ENCODE measurements around the gene DGKI. TPM values are rescaled to one million over a fixed set of nuclear protein-coding genes. Genes with fewer than 3 reads are reported as not detected.

The DGKI gene
- polyA plus RNA-seq, 2 donors = 0.09 to 0.12 TPM

DNA sequence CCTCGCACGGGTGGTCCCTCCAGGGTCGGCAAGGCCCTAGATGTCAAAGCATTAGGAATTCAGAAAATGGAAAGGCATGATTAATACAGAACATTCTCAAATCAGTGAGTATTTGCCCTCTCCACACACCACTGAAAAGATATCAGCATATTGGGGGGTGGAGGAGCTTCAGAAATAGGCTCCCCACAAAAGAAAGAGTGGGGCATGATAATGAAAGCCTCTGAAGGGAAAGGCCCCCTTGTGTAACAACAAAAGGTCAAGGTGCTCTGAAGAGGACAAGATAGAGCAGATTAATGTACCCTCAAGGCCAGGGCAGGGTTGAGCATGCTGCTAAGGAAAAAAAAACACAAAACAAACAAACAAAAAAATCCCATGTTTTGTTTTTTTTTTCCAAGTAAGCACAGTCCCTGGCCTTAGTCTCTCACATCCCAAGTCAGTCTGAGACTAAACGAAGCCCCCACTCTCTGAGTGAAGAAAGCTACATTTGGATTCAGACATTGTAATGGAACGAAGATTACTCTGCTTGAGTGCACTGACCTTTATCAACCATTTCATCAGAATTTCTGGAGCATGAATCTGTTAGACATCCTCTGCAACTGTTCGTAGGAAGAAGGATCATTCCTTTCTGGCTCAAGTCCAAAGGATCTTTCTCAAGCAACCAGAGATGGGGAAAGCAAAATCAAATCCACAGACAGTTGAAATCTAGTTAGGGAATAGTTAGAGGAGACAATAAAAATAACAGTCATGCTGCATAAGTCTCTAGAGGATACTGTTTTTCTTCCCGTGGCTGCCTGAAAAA, 27.4 kb upstream of the DGKI start:
- H3K27me3 ChIP-seq (ENCODE audit: control insufficient read depth in 1 of 2, insufficient read depth in 2 of 2, low read length in 2 of 2) = no peaks in the 10 kb centered on the region
- H3K36me3 ChIP-seq (ENCODE audit: control insufficient read depth in 2 of 2, insufficient read depth in 2 of 2, low read length in 1 of 2) = peaks cover 3 to 12% of the 10 kb centered on the region in 2 donors
- no peak overlapping the region for H3K27ac ChIP-seq (ENCODE audit: low read depth in 2 of 2, low read length in 1 of 2)
- H3K9me3 ChIP-seq (ENCODE audit: control insufficient read depth in 2 of 2, insufficient read depth in 1 of 2, low read depth in 1 of 2, low read length in 1 of 2) = peaks cover 0 to 2% of the 10 kb centered on the region in 2 donors
- peaks cover 2 to 6% of the 10 kb centered on the region in 2 donors for H3K4me1 ChIP-seq (ENCODE audit: control insufficient read depth in 2 of 2, insufficient read depth in 2 of 2, low read length in 1 of 2)
- 73 to 76% methylated on average over 7 of the region's 7 CpGs for WGBS, 2 donors
- H3K4me3 ChIP-seq (ENCODE audit: low read depth in 1 of 2, low read length in 2 of 2) = no peak overlapping the region

DNA sequence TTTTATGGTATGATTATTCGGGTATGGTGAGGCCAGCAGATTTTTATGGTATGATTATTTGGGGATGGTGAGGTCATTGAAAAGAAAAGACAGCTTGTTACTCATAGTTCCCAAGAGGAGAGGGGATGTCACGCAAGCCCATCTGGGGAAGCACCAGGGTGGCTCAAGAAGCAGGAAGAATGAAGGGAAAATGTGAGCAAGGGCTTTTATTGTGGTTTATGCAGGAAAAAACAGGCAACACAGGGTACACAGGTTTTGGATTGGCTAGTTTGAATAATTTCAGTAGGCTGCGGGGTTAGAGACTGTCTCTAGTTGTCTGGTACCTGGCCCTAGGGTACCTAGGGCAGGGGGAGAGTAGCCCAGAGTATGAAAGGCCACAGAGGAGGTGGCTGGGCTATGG, 26.8 kb upstream of the DGKI start:
- Histone ChIP-seq H3K36me3 (ENCODE audit: control insufficient read depth in 2 of 2, insufficient read depth in 2 of 2, low read length in 1 of 2) (peaks cover 3 to 11% of the 10 kb centered on the region in 2 donors), H3K27me3 (ENCODE audit: control insufficient read depth in 1 of 2, insufficient read depth in 2 of 2, low read length in 2 of 2) (no peaks in the 10 kb centered on the region), H3K4me1 (ENCODE audit: control insufficient read depth in 2 of 2, insufficient read depth in 2 of 2, low read length in 1 of 2) (peaks cover 2 to 5% of the 10 kb centered on the region in 2 donors), H3K9me3 (ENCODE audit: control insufficient read depth in 2 of 2, insufficient read depth in 1 of 2, low read depth in 1 of 2, low read length in 1 of 2) (peaks cover 0 to 2% of the 10 kb centered on the region in 2 donors), H3K27ac (ENCODE audit: low read depth in 2 of 2, low read length in 1 of 2) (no peak overlapping the region), H3K4me3 (ENCODE audit: low read depth in 1 of 2, low read length in 2 of 2) (no peak overlapping the region)
- 83 to 96% methylated on average over 3 of the region's 3 CpGs for WGBS, 2 donors

DNA sequence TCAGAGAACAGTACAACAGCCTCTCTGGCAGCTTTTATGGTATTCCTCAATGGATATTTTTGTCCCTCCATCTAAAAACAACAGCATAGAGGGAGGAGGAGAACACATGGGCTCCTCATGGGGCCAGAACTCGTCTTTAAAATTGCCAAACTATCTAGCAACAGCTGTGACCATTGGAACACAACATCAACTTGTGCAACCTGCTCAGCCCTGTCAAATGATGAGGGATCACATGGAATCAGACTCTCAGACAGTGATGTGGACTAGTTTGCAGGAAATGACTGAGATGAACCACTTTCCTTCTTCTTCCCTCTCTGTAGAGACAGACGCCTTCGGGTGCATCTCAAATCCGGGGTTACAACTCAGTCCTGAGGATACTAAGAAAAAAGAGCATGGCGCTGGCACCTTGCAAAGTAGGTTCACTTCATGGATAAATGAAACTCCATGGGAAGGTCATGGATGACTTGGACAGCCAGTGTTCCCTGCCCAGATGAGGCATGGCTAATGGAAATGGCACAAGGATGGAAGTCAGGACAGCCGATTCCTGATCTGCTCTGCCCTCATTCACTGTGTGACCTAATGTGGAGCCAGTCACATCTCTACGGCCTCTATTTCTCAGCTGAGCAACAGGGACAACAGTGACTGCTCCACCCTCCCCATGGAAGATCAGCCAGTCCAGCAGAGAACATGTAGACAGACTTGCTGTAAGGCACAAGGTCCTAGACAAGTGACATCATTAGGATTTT, 24.6 kb upstream of the DGKI start:
- Histone ChIP-seq H3K4me3 (ENCODE audit: low read depth in 1 of 2, low read length in 2 of 2) (no peak overlapping the region), H3K4me1 (ENCODE audit: control insufficient read depth in 2 of 2, insufficient read depth in 2 of 2, low read length in 1 of 2) (peaks cover 0 to 2% of the 10 kb centered on the region in 2 donors), H3K36me3 (ENCODE audit: control insufficient read depth in 2 of 2, insufficient read depth in 2 of 2, low read length in 1 of 2) (peaks cover under 1 to 3% of the 10 kb centered on the region in 2 donors), H3K9me3 (ENCODE audit: control insufficient read depth in 2 of 2, insufficient read depth in 1 of 2, low read depth in 1 of 2, low read length in 1 of 2) (peaks cover 0 to 2% of the 10 kb centered on the region in 2 donors), H3K27me3 (ENCODE audit: control insufficient read depth in 1 of 2, insufficient read depth in 2 of 2, low read length in 2 of 2) (no peaks in the 10 kb centered on the region), H3K27ac (ENCODE audit: low read depth in 2 of 2, low read length in 1 of 2) (peak overlapping the region; percentile 41 to 72)
- 92 to 94% methylated on average over 7 of the region's 7 CpGs for WGBS, 2 donors

DNA sequence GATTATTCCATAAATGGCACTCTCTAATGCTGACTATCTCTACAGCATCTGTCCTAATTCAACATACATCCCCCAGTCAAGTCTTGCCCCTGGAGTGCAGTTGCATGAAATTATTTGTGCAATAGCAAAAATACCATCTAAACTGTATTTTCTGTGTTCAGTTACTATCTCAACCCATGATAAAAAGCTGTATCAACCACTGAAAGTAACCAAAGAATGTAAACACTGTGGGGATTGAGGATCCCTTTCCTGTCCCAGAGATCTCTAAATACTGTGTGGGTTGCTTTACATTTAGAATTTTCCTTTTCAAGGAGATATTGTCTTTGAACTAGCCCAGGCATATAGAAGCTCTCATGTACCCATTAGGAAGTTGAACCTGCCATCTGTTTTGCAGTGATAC, 23.9 kb upstream of the DGKI start:
- H3K4me1 ChIP-seq (ENCODE audit: control insufficient read depth in 2 of 2, insufficient read depth in 2 of 2, low read length in 1 of 2) = peaks cover 0 to 2% of the 10 kb centered on the region in 2 donors
- no peak overlapping the region for H3K4me3 ChIP-seq (ENCODE audit: low read depth in 1 of 2, low read length in 2 of 2)
- peaks cover 0 to 3% of the 10 kb centered on the region in 2 donors for H3K36me3 ChIP-seq (ENCODE audit: control insufficient read depth in 2 of 2, insufficient read depth in 2 of 2, low read length in 1 of 2)
- peaks cover 0 to 2% of the 10 kb centered on the region in 2 donors for H3K9me3 ChIP-seq (ENCODE audit: control insufficient read depth in 2 of 2, insufficient read depth in 1 of 2, low read depth in 1 of 2, low read length in 1 of 2)
- H3K27ac ChIP-seq (ENCODE audit: low read depth in 2 of 2, low read length in 1 of 2) = no peak overlapping the region
- no peaks in the 10 kb centered on the region for H3K27me3 ChIP-seq (ENCODE audit: control insufficient read depth in 1 of 2, insufficient read depth in 2 of 2, low read length in 2 of 2)

DNA sequence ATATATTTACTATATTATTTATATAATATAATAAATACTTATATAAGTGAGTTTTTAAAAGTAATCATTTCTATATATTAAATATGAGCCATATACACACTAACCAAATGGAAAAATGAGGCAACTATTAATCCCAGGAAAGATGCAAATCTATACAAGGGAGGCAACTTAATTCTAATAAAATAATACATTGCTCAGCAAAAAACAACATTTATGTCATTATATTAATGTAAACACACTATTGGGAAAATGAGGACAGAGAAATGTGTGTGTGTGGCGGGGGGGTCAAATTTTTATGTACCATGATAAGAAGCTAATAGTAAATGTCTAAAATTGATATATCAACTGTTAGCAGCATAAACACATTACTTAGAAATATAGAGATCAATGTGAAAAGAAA, 23.3 kb upstream of the DGKI start:
- Histone ChIP-seq H3K27me3 (ENCODE audit: control insufficient read depth in 1 of 2, insufficient read depth in 2 of 2, low read length in 2 of 2) (no peaks in the 10 kb centered on the region), H3K9me3 (ENCODE audit: control insufficient read depth in 2 of 2, insufficient read depth in 1 of 2, low read depth in 1 of 2, low read length in 1 of 2) (peaks cover 0 to 2% of the 10 kb centered on the region in 2 donors), H3K36me3 (ENCODE audit: control insufficient read depth in 2 of 2, insufficient read depth in 2 of 2, low read length in 1 of 2) (no peaks in the 10 kb centered on the region), H3K4me1 (ENCODE audit: control insufficient read depth in 2 of 2, insufficient read depth in 2 of 2, low read length in 1 of 2) (peaks cover 0 to 2% of the 10 kb centered on the region in 2 donors), H3K4me3 (ENCODE audit: low read depth in 1 of 2, low read length in 2 of 2) (no peak overlapping the region), H3K27ac (ENCODE audit: low read depth in 2 of 2, low read length in 1 of 2) (no peak overlapping the region)
- WGBS, 2 donors = 94 to 96% methylated on average over 1 of the region's 1 CpG

DNA sequence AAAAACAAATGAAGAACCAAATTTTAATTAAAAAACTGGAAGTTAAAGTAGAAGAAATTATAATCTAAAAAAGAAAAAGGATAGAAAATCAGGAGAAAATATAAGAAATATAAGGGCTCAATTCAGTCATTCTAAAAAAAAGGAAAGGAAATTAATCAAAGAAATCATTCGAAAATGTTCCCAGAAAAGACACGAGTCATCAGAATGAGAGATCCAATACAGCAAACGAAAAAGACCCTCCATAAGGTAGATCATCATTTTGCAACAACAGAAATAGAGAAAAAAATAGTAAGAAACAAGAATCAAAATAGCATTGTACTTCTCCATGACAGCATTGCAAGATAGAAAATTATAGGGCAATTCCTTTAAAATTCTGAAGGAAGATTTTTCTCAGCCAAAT, 22.5 kb upstream of the DGKI start:
- Histone ChIP-seq H3K4me1 (ENCODE audit: control insufficient read depth in 2 of 2, insufficient read depth in 2 of 2, low read length in 1 of 2) (peaks cover 0 to 2% of the 10 kb centered on the region in 2 donors), H3K9me3 (ENCODE audit: control insufficient read depth in 2 of 2, insufficient read depth in 1 of 2, low read depth in 1 of 2, low read length in 1 of 2) (peaks cover 0 to 2% of the 10 kb centered on the region in 2 donors), H3K4me3 (ENCODE audit: low read depth in 1 of 2, low read length in 2 of 2) (no peak overlapping the region), H3K36me3 (ENCODE audit: control insufficient read depth in 2 of 2, insufficient read depth in 2 of 2, low read length in 1 of 2) (no peaks in the 10 kb centered on the region), H3K27me3 (ENCODE audit: control insufficient read depth in 1 of 2, insufficient read depth in 2 of 2, low read length in 2 of 2) (no peaks in the 10 kb centered on the region), H3K27ac (ENCODE audit: low read depth in 2 of 2, low read length in 1 of 2) (no peak overlapping the region)
- 90 to 92% methylated on average over 3 of the region's 3 CpGs for WGBS, 2 donors

DNA sequence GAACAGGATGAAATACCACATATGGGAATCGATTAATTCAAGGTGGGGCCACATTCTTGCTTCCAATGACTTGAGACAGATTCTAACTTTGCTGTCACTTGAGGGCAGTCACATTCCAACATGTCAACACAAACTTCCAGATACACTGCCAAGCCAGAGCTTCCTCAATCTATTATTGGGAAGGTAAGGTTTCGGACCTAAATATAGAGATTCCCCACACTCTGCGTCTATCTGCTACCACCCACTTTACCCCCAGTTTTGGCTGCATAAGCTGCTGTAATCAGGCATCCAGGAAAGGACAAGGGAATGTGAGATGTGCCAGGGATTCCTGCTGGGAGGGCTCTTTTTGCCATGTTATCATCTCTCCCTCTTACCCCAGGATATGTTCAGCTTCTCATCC, 20.5 kb upstream of the DGKI start:
- H3K4me1 ChIP-seq (ENCODE audit: control insufficient read depth in 2 of 2, insufficient read depth in 2 of 2, low read length in 1 of 2) = peaks cover 0 to 2% of the 10 kb centered on the region in 2 donors
- H3K36me3 ChIP-seq (ENCODE audit: control insufficient read depth in 2 of 2, insufficient read depth in 2 of 2, low read length in 1 of 2) = no peaks in the 10 kb centered on the region
- H3K9me3 ChIP-seq (ENCODE audit: control insufficient read depth in 2 of 2, insufficient read depth in 1 of 2, low read depth in 1 of 2, low read length in 1 of 2) = peaks cover 0 to 2% of the 10 kb centered on the region in 2 donors
- no peaks in the 10 kb centered on the region for H3K27me3 ChIP-seq (ENCODE audit: control insufficient read depth in 1 of 2, insufficient read depth in 2 of 2, low read length in 2 of 2)
- H3K27ac ChIP-seq (ENCODE audit: low read depth in 2 of 2, low read length in 1 of 2) = no peak overlapping the region
- 90 to 96% methylated on average over 3 of the region's 3 CpGs for WGBS, 2 donors
- H3K4me3 ChIP-seq (ENCODE audit: low read depth in 1 of 2, low read length in 2 of 2) = no peak overlapping the region

DNA sequence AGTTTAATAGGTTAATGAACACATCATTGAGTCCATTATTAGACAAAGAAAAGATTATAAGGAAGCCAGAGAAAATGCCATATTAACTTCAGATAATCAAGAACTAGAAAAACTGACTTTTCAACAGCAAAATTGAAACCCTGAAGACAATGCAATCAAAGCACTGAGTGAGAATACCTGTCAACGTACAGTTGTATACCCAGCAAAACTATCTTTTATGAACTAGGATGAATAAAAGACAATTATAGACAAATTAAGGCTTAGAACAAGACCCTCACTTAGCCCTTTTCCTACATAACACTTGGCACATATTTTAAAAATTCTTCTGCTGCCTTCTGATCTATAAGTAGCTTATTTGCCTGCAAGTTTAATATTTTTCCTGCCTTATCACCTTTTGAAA, 19.0 kb upstream of the DGKI start:
- Histone ChIP-seq H3K36me3 (ENCODE audit: control insufficient read depth in 2 of 2, insufficient read depth in 2 of 2, low read length in 1 of 2) (peaks cover 0 to 2% of the 10 kb centered on the region in 2 donors), H3K27me3 (ENCODE audit: control insufficient read depth in 1 of 2, insufficient read depth in 2 of 2, low read length in 2 of 2) (no peaks in the 10 kb centered on the region), H3K4me3 (ENCODE audit: low read depth in 1 of 2, low read length in 2 of 2) (no peak overlapping the region), H3K4me1 (ENCODE audit: control insufficient read depth in 2 of 2, insufficient read depth in 2 of 2, low read length in 1 of 2) (no peaks in the 10 kb centered on the region), H3K9me3 (ENCODE audit: control insufficient read depth in 2 of 2, insufficient read depth in 1 of 2, low read depth in 1 of 2, low read length in 1 of 2) (no peaks in the 10 kb centered on the region), H3K27ac (ENCODE audit: low read depth in 2 of 2, low read length in 1 of 2) (no peak overlapping the region)
- 97 to 100% methylated on average over 1 of the region's 1 CpG for WGBS, 2 donors

DNA sequence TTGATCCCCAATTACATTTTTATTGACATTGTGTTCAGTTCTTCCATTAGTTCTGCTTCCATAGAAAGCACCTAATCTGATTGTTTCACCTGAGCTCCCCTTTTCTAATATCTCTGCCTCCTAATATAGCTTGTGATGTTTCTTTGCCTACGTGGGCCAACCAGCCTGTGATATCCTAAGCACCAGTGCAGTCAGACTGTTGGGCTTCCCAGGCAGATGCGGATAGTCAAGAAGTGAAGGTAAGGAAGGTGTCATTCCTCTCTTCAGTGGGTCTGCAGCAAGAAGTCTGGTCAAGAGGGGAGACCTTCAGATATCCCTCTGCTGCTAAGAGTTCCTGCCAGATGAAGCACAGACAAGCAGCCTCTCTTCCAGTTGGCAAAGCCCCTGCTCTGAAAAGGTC, 16.2 kb upstream of the DGKI start:
- H3K4me1 ChIP-seq (ENCODE audit: control insufficient read depth in 2 of 2, insufficient read depth in 2 of 2, low read length in 1 of 2) = no peaks in the 10 kb centered on the region
- 94 to 95% methylated on average over 2 of the region's 2 CpGs for WGBS, 2 donors
- no peak overlapping the region for H3K27ac ChIP-seq (ENCODE audit: low read depth in 2 of 2, low read length in 1 of 2)
- H3K36me3 ChIP-seq (ENCODE audit: control insufficient read depth in 2 of 2, insufficient read depth in 2 of 2, low read length in 1 of 2) = peaks cover 2 to 3% of the 10 kb centered on the region in 2 donors
- no peaks in the 10 kb centered on the region for H3K9me3 ChIP-seq (ENCODE audit: control insufficient read depth in 2 of 2, insufficient read depth in 1 of 2, low read depth in 1 of 2, low read length in 1 of 2)
- H3K4me3 ChIP-seq (ENCODE audit: low read depth in 1 of 2, low read length in 2 of 2) = no peak overlapping the region
- no peaks in the 10 kb centered on the region for H3K27me3 ChIP-seq (ENCODE audit: control insufficient read depth in 1 of 2, insufficient read depth in 2 of 2, low read length in 2 of 2)
